KG1 (cell line): ENCODE results near the gene RCSD1.

Experiments
- DNase-seq: peaks from one replicate; lab custom pipeline; 2025; lab: John Stamatoyannopoulos, UW

The RCSD1 gene

GRCh38 chr1:167690053-167690452, 60.0 kb downstream of the RCSD1 start:
- no peak for DNase-seq

- DNase-seq, result no peak
Measured at GRCh38 chr1:167693425-167694045, 63.5 kb downstream of the RCSD1 start.

GRCh38 chr1:167694691-167695090, 64.7 kb downstream of the RCSD1 start:
- DNase-seq, result no peak

- no peak for DNase-seq
Measured at GRCh38 chr1:167695147-167695546, 65.1 kb downstream of the RCSD1 start.

GRCh38 chr1:167695756-167696561, 65.9 kb downstream of the RCSD1 start:
- DNase-seq, result no peak

GRCh38 chr1:167697667-167698141, 67.7 kb downstream of the RCSD1 start:
- no peak for DNase-seq

- no peak for DNase-seq
Measured at GRCh38 chr1:167698313-167698712, 68.3 kb downstream of the RCSD1 start.

GRCh38 chr1:167701510-167701909, 71.5 kb downstream of the RCSD1 start:
- DNase-seq, result no peak

GRCh38 chr1:167703557-167703956, 73.5 kb downstream of the RCSD1 start:
- no peak for DNase-seq

GRCh38 chr1:167704715-167705114, 74.7 kb downstream of the RCSD1 start:
- DNase-seq, result no peak

- no peak for DNase-seq
Measured at GRCh38 chr1:167705250-167705649, 75.2 kb downstream of the RCSD1 start.

GRCh38 chr1:167706363-167706762, 76.3 kb downstream of the RCSD1 start:
- DNase-seq, result no peak

- no peak for DNase-seq
Measured at GRCh38 chr1:167706931-167707877, 77.2 kb downstream of the RCSD1 start.

GRCh38 chr1:167707942-167708341, 77.9 kb downstream of the RCSD1 start:
- DNase-seq, result no peak

- DNase-seq, result no peak
Measured at GRCh38 chr1:167708940-167709389, 78.9 kb downstream of the RCSD1 start.

GRCh38 chr1:167710836-167711235, 80.8 kb downstream of the RCSD1 start:
- DNase-seq, result no peak

GRCh38 chr1:167711797-167712196, 81.8 kb downstream of the RCSD1 start:
- DNase-seq, result no peak

- DNase-seq, result no peak
Measured at GRCh38 chr1:167713330-167714081, 83.5 kb downstream of the RCSD1 start.

GRCh38 chr1:167714098-167714438, 84.0 kb downstream of the RCSD1 start:
- no peak for DNase-seq

GRCh38 chr1:167714439-167715156, 84.6 kb downstream of the RCSD1 start:
- DNase-seq, result peak; percentile 70
